WTC11 (cell line): ENCODE results near the gene JTB. TPM values are rescaled to one million over a fixed set of nuclear protein-coding genes. Genes with fewer than 3 reads are reported as not detected.

ENCODE experiments used
- ATAC-seq: fragments of 200-7000 bp; cut with Tn5 transposase; 2 replicates; pipeline ENCODE4 v1.10.0; 2021; ENCODE audit warnings: mild to moderate bottlenecking, moderate library complexity
- CTCF ChIA-PET: fragments of 300-600 bp; sonication (Branson Sonifier 250); formaldehyde crosslinking; loops from one replicate; lab custom pipeline; 2021; ENCODE audit warnings: antibody characterized with exemption; lab: Charles Lee
- POLR2A ChIA-PET: fragments of 350-600 bp; sonication (Branson Sonifier 250); formaldehyde crosslinking; loops from one replicate; lab custom pipeline; 2021; ENCODE audit warnings: antibody characterized with exemption; lab: Charles Lee
- DNase-seq: peaks from one replicate; pipeline ENCODE4 v3.0.0; 2021; ENCODE audit warnings: low spot score
- H3K27ac Mint-ChIP-seq: 2 replicates; pipeline ENCODE4 v1.8.0; 2021; ENCODE audit warnings: mixed read lengths
- H3K27me3 Mint-ChIP-seq: 2 replicates; pipeline ENCODE4 v1.8.0; 2021; ENCODE audit warnings: low read depth, mild to moderate bottlenecking, moderate library complexity, mixed read lengths
- H3K36me3 Mint-ChIP-seq: 2 replicates; pipeline ENCODE4 v1.8.0; 2021; ENCODE audit warnings: mixed read lengths
- H3K4me1 Mint-ChIP-seq: 2 replicates; pipeline ENCODE4 v1.8.0; 2022; ENCODE audit warnings: mixed read lengths
- H3K4me3 Mint-ChIP-seq: 2 replicates; pipeline ENCODE4 v1.8.0; 2021; ENCODE audit warnings: mild to moderate bottlenecking, moderate library complexity, mixed read lengths
- H3K9me3 Mint-ChIP-seq: 2 replicates; pipeline ENCODE4 v1.8.0; 2021; ENCODE audit warnings: mixed read lengths
- ARID4B ChIP-seq: sonication (generic); formaldehyde crosslinking; IDR thresholded peaks from 2 replicates; pipeline ENCODE4 v1.8.0; 2023; ENCODE audit warnings: missing genetic modification reagents, mild to moderate bottlenecking, borderline replicate concordance
- ATF1 ChIP-seq: sonication (generic); formaldehyde crosslinking; IDR thresholded peaks from 2 replicates; pipeline ENCODE4 v1.8.1; 2023; ENCODE audit warnings: mild to moderate bottlenecking, moderate library complexity, missing genetic modification reagents
- E2F1 ChIP-seq: sonication (generic); formaldehyde crosslinking; IDR thresholded peaks from 2 replicates; pipeline ENCODE4 v1.8.0; 2022; ENCODE audit warnings: mild to moderate bottlenecking, missing genetic modification reagents
- E2F5 ChIP-seq: sonication (generic); formaldehyde crosslinking; IDR thresholded peaks from 2 replicates; pipeline ENCODE4 v1.8.1; 2022; ENCODE audit warnings: mild to moderate bottlenecking, moderate library complexity, missing genetic modification reagents
- ELF4 ChIP-seq: sonication (generic); formaldehyde crosslinking; IDR thresholded peaks from 2 replicates; pipeline ENCODE4 v1.8.1; 2022; ENCODE audit warnings: low read depth, mild to moderate bottlenecking, moderate library complexity, missing genetic modification reagents
- FOXP4 ChIP-seq: sonication (generic); formaldehyde crosslinking; IDR thresholded peaks from 2 replicates; pipeline ENCODE4 v1.8.0; 2022; ENCODE audit warnings: mild to moderate bottlenecking, missing genetic modification reagents
- JUN ChIP-seq: sonication (generic); formaldehyde crosslinking; IDR thresholded peaks from 2 replicates; pipeline ENCODE4 v1.8.0; 2023; ENCODE audit warnings: mild to moderate bottlenecking, missing genetic modification reagents
- KAT7 ChIP-seq: sonication (generic); formaldehyde crosslinking; IDR thresholded peaks from 2 replicates; pipeline ENCODE4 v1.8.1; 2023; ENCODE audit warnings: missing genetic modification reagents, mild to moderate bottlenecking, borderline replicate concordance
- PRDM15 ChIP-seq: sonication (generic); formaldehyde crosslinking; IDR thresholded peaks from 2 replicates; pipeline ENCODE4 v1.8.0; 2022; ENCODE audit warnings: missing genetic modification reagents
- PRRX2 ChIP-seq: fragments of 250-450 bp; sonication (Bioruptor Pico); IDR thresholded peaks from 2 replicates; pipeline ENCODE4 v1.8.0; 2021; ENCODE audit warnings: mild to moderate bottlenecking
- SP1 ChIP-seq: sonication (generic); formaldehyde crosslinking; conservative IDR thresholded peaks from 2 replicates; pipeline ENCODE4 v1.8.1; 2022; ENCODE audit warnings: missing genetic modification reagents
- STAT6 ChIP-seq: sonication (generic); formaldehyde crosslinking; conservative IDR thresholded peaks from 2 replicates; pipeline ENCODE4 v1.8.1; 2023; ENCODE audit warnings: mild to moderate bottlenecking, low read depth, missing genetic modification reagents, moderate library complexity
- TEAD4 ChIP-seq: sonication (generic); formaldehyde crosslinking; IDR thresholded peaks from 2 replicates; pipeline ENCODE4 v1.8.0; 2022; ENCODE audit warnings: mild to moderate bottlenecking, missing genetic modification reagents
- USF2 ChIP-seq: sonication (generic); formaldehyde crosslinking; IDR thresholded peaks from 2 replicates; pipeline ENCODE4 v1.8.1; 2023; ENCODE audit warnings: mild to moderate bottlenecking, missing genetic modification reagents, moderate library complexity
- ZBTB43 ChIP-seq: sonication (generic); formaldehyde crosslinking; IDR thresholded peaks from 2 replicates; pipeline ENCODE4 v1.8.1; 2023; ENCODE audit warnings: mild to moderate bottlenecking, missing genetic modification reagents
- ZNF232 ChIP-seq: sonication (generic); formaldehyde crosslinking; IDR thresholded peaks from 2 replicates; pipeline ENCODE4 v1.8.0; 2022; ENCODE audit warnings: mild to moderate bottlenecking, missing genetic modification reagents
- total RNA-seq: library from RNA; stranded (reverse); gene quantifications from 3 replicates; pipeline ENCODE4 v1.2.3, GENCODE V29; 2021

JTB gene
- total RNA-seq, 1 experiment from 2014 or later = 90.3 TPM

GRCh38 chr1:153933430-153933829 is 44.0 kb downstream of the JTB start:
- no peak for TF ChIP-seq KAT7 (CRISPR knock-in tag)
- TF ChIP-seq ELF4 (CRISPR knock-in tag) = no peak
- TF ChIP-seq PRRX2 = no peak
- no peak for TF ChIP-seq USF2 (CRISPR knock-in tag)
- no peak for TF ChIP-seq ZNF232 (CRISPR knock-in tag)
- no peak for TF ChIP-seq ZBTB43 (CRISPR knock-in tag)
- TF ChIP-seq ATF1 (CRISPR knock-in tag) = no peak
- no peak for TF ChIP-seq FOXP4 (CRISPR knock-in tag)
- no peak for TF ChIP-seq JUN (CRISPR knock-in tag)
- DNase-seq = no peak
- H3K27ac Mint-ChIP-seq = no peak overlapping the region
- H3K27me3 Mint-ChIP-seq = no peaks in the 10 kb centered on the region
- H3K4me1 Mint-ChIP-seq = no peaks in the 10 kb centered on the region
- H3K36me3 Mint-ChIP-seq = peaks cover 51% of the 10 kb centered on the region
- no peaks in the 10 kb centered on the region for H3K9me3 Mint-ChIP-seq
- no peak overlapping the region for H3K4me3 Mint-ChIP-seq
- POLR2A ChIA-PET = no interaction called here
- no peak for ATAC-seq
- CTCF ChIA-PET = no interaction called here

GRCh38 chr1:153932156-153933131 is 45.0 kb downstream of the JTB start:
- H3K27ac Mint-ChIP-seq = no peak overlapping the region
- no peaks in the 10 kb centered on the region for H3K27me3 Mint-ChIP-seq
- ChIA-PET CTCF (no interaction called here), POLR2A (no interaction called here)
- ATAC-seq (no peak), DNase-seq (no peak)
- no peak overlapping the region for H3K4me3 Mint-ChIP-seq
- no peaks in the 10 kb centered on the region for H3K9me3 Mint-ChIP-seq
- H3K36me3 Mint-ChIP-seq = peaks cover 47% of the 10 kb centered on the region
- H3K4me1 Mint-ChIP-seq = no peaks in the 10 kb centered on the region
- TF ChIP-seq SP1 (no peak), TEAD4 (CRISPR knock-in tag) (no peak), E2F5 (no peak), E2F1 (CRISPR knock-in tag) (no peak), ARID4B (CRISPR knock-in tag) (no peak), STAT6 (CRISPR knock-in tag) (no peak), PRDM15 (CRISPR knock-in tag) (no peak)
